ENCODE results near the gene GMPS.

GMPS gene

GRCh38 chr3:155991212-155991611 lies 120.8 kb downstream of the GMPS start:
- WGBS (ENCODE audit: insufficient coverage) = 100% methylated on average over 2 of the region's 4 CpGs
- no peak for DNase-seq
- H3K4me3 ChIP-seq (ENCODE audit: control insufficient read depth in 1 of 7, extremely low read depth in 1 of 7, insufficient read depth in 4 of 7, low read depth in 2 of 7, low read length in 6 of 7) = no peak overlapping the region
- ChIA-PET POLR2A (no interaction called here), CTCF (no interaction called here)
- no peaks in the 10 kb centered on the region for H3K4me1 ChIP-seq (ENCODE audit: control extremely low read depth in 1 of 4, control insufficient read depth in 4 of 4, insufficient read depth in 4 of 4, low read length in 3 of 4)
- H3K9me3 ChIP-seq (ENCODE audit: control extremely low read depth in 1 of 5, control insufficient read depth in 4 of 5, insufficient read depth in 2 of 5, low read depth in 1 of 5, low read length in 4 of 5) = no peaks in the 10 kb centered on the region
- H3K36me3 ChIP-seq (ENCODE audit: control insufficient read depth in 4 of 4, insufficient read depth in 4 of 4, low read length in 3 of 4) = no peaks in the 10 kb centered on the region
- H3K27ac ChIP-seq (ENCODE audit: insufficient read depth in 1 of 2, low read depth in 1 of 2, low read length in 2 of 2, poor library complexity in 1 of 2, severe bottlenecking in 2 of 2) = no peak overlapping the region
- H3K27me3 ChIP-seq (replicated peaks in 2 of 5; ENCODE audit: control insufficient read depth in 4 of 5, insufficient read depth in 5 of 5, low read length in 4 of 5) = no peaks in the 10 kb centered on the region

GRCh38 chr3:155991847-155992246 lies 121.4 kb downstream of the GMPS start:
- no peak for DNase-seq
- Histone ChIP-seq H3K4me3 (ENCODE audit: control insufficient read depth in 1 of 7, extremely low read depth in 1 of 7, insufficient read depth in 4 of 7, low read depth in 2 of 7, low read length in 6 of 7) (no peak overlapping the region), H3K36me3 (ENCODE audit: control insufficient read depth in 4 of 4, insufficient read depth in 4 of 4, low read length in 3 of 4) (no peaks in the 10 kb centered on the region), H3K4me1 (ENCODE audit: control extremely low read depth in 1 of 4, control insufficient read depth in 4 of 4, insufficient read depth in 4 of 4, low read length in 3 of 4) (no peaks in the 10 kb centered on the region), H3K27ac (ENCODE audit: insufficient read depth in 1 of 2, low read depth in 1 of 2, low read length in 2 of 2, poor library complexity in 1 of 2, severe bottlenecking in 2 of 2) (no peak overlapping the region), H3K9me3 (ENCODE audit: control extremely low read depth in 1 of 5, control insufficient read depth in 4 of 5, insufficient read depth in 2 of 5, low read depth in 1 of 5, low read length in 4 of 5) (no peaks in the 10 kb centered on the region), H3K27me3 (replicated peaks in 2 of 5; ENCODE audit: control insufficient read depth in 4 of 5, insufficient read depth in 5 of 5, low read length in 4 of 5) (no peaks in the 10 kb centered on the region)
- 100% methylated on average over 1 of the region's 1 CpG for WGBS (ENCODE audit: insufficient coverage)
- ChIA-PET POLR2A (no interaction called here), CTCF (interaction anchor here (1.4 kb wide), 1 partner anchor 13 kb away, joined by 3 read pairs; no protein-coding TSS in a partner anchor)

All from common myeloid progenitor, CD34-positive (primary cell).